Activated gamma-delta T cell treated with Interleukin-2 at 50 U/mL for 16 hours (primary cell): Measurements from ENCODE around the gene ASB6.
"Not testable (repeated sequence)": the region's sequence is repeated elsewhere in the genome, so short reads cannot be mapped to it uniquely, and the experiment has no call there.

ENCODE experiments used
- DNase-seq: peaks from one replicate; pipeline ENCODE4 v3.0.0-alpha.2; 2020

ASB6 gene

GRCh38 chr9:129666575-129666974 is 24.6 kb upstream of the ASB6 start:
- DNase-seq: no peak

GRCh38 chr9:129665814-129666520 is 24.0 kb upstream of the ASB6 start:
- no peak for DNase-seq

- DNase-seq: no peak
These were observed 23.4 kb upstream of the ASB6 start, which contains the start of gene PRRX2 for GRCh38 chr9:129665389-129665775. PRRX2 (plus strand) TSS chr9:129665647; CDS start chr9:129665868, 221 bp downstream.

GRCh38 chr9:129664746-129665388 is 22.9 kb upstream of the ASB6 start:
- no peak for DNase-seq

GRCh38 chr9:129662239-129662638 is 20.3 kb upstream of the ASB6 start:
- not testable (repeated sequence) for DNase-seq

- no peak for DNase-seq
These were observed 19.1 kb upstream of the ASB6 start for GRCh38 chr9:129661029-129661428.

- no peak for DNase-seq
These were observed 14.9 kb upstream of the ASB6 start for GRCh38 chr9:129656795-129657390.

GRCh38 chr9:129655696-129656095 is 13.7 kb upstream of the ASB6 start:
- DNase-seq: no peak

GRCh38 chr9:129655154-129655553 is 13.2 kb upstream of the ASB6 start:
- no peak for DNase-seq

- DNase-seq: no peak
These were observed 12.6 kb upstream of the ASB6 start for GRCh38 chr9:129654554-129655040.

- DNase-seq: no peak
These were observed 12.0 kb upstream of the ASB6 start for GRCh38 chr9:129653823-129654553.

GRCh38 chr9:129650680-129651235 is 8.8 kb upstream of the ASB6 start:
- DNase-seq: no peak

GRCh38 chr9:129649726-129650679 is 8.1 kb upstream of the ASB6 start:
- DNase-seq: no peak

- DNase-seq: no peak
These were observed 6.8 kb upstream of the ASB6 start for GRCh38 chr9:129648764-129649115.

- no peak for DNase-seq
These were observed 6.3 kb upstream of the ASB6 start for GRCh38 chr9:129648092-129648763.

- DNase-seq: no peak
These were observed 5.7 kb upstream of the ASB6 start for GRCh38 chr9:129647635-129648034.

- DNase-seq: no peak
These were observed 4.7 kb upstream of the ASB6 start for GRCh38 chr9:129646654-129647053.

GRCh38 chr9:129646252-129646651 is 4.3 kb upstream of the ASB6 start:
- no peak for DNase-seq

GRCh38 chr9:129644902-129645301 is 3.0 kb upstream of the ASB6 start:
- no peak for DNase-seq

GRCh38 chr9:129644365-129644764 is 2.4 kb upstream of the ASB6 start:
- no peak for DNase-seq

GRCh38 chr9:129643706-129644105 is 1.8 kb upstream of the ASB6 start:
- no peak for DNase-seq
